ENCODE results near the gene POLR3G.
A peak's percentile ranks its signal among the peaks of the same experiment; 100 is the strongest.

POLR3G gene

GRCh38 chr5:90494043-90494442 is 19.4 kb downstream of the POLR3G start:
- no peak for DNase-seq (ENCODE audit: low read depth, low spot score)
- no peak overlapping the region for H3K4me3 ChIP-seq (ENCODE audit: low read length)

GRCh38 chr5:90495146-90495545 is 20.5 kb downstream of the POLR3G start:
- no peak for DNase-seq (ENCODE audit: low read depth, low spot score)
- H3K4me3 ChIP-seq (ENCODE audit: low read length) = no peak overlapping the region

GRCh38 chr5:90503596-90503995 is 28.9 kb downstream of the POLR3G start:
- DNase-seq (ENCODE audit: low read depth, low spot score) = no peak
- H3K4me3 ChIP-seq (ENCODE audit: low read length) = no peak overlapping the region

GRCh38 chr5:90504743-90505142 is 30.1 kb downstream of the POLR3G start:
- no peak for DNase-seq (ENCODE audit: low read depth, low spot score)
- H3K4me3 ChIP-seq (ENCODE audit: low read length) = no peak overlapping the region

- no peak overlapping the region for H3K4me3 ChIP-seq (ENCODE audit: low read length)
- no peak for DNase-seq (ENCODE audit: low read depth, low spot score)
Measured at GRCh38 chr5:90506221-90506620, 31.6 kb downstream of the POLR3G start.

- H3K4me3 ChIP-seq (ENCODE audit: low read length) = no peak overlapping the region
- DNase-seq (ENCODE audit: low read depth, low spot score) = no peak
Measured at GRCh38 chr5:90510438-90510837, 35.8 kb downstream of the POLR3G start.

- DNase-seq (ENCODE audit: low read depth, low spot score) = no peak
- no peak overlapping the region for H3K4me3 ChIP-seq (ENCODE audit: low read length)
Measured at GRCh38 chr5:90514520-90514919, 39.9 kb downstream of the POLR3G start.

GRCh38 chr5:90518661-90519060 is 44.0 kb downstream of the POLR3G start:
- no peak overlapping the region for H3K4me3 ChIP-seq (ENCODE audit: low read length)
- DNase-seq (ENCODE audit: low read depth, low spot score) = peak; percentile 30

- no peak overlapping the region for H3K4me3 ChIP-seq (ENCODE audit: low read length)
- DNase-seq (ENCODE audit: low read depth, low spot score) = no peak
Measured at GRCh38 chr5:90519081-90519480, 44.4 kb downstream of the POLR3G start.

GRCh38 chr5:90528601-90529193 is 54.0 kb downstream of the POLR3G start:
- no peak for DNase-seq (ENCODE audit: low read depth, low spot score)
- peak overlapping the region; percentile 91 for H3K4me3 ChIP-seq (ENCODE audit: low read length)

- DNase-seq (ENCODE audit: low read depth, low spot score) = peak; percentile 88
- H3K4me3 ChIP-seq (ENCODE audit: low read length) = peak within 1 kb of the TSS; percentile 91
Measured at GRCh38 chr5:90529194-90529938, 54.7 kb downstream of the POLR3G start, which contains the start of gene LYSMD3. Gene LYSMD3, minus strand, starts transcription at chr5:90529584. Its CDS starts 4,295 bp downstream, at chr5:90525289.

GRCh38 chr5:90529939-90530677 is 55.4 kb downstream of the POLR3G start:
- DNase-seq (ENCODE audit: low read depth, low spot score) = peak; percentile 67
- peak overlapping the region; percentile 91 for H3K4me3 ChIP-seq (ENCODE audit: low read length)

GRCh38 chr5:90530736-90531487 is 56.2 kb downstream of the POLR3G start:
- H3K4me3 ChIP-seq (ENCODE audit: low read length) = no peak overlapping the region
- no peak for DNase-seq (ENCODE audit: low read depth, low spot score)

- no peak overlapping the region for H3K4me3 ChIP-seq (ENCODE audit: low read length)
- no peak for DNase-seq (ENCODE audit: low read depth, low spot score)
Measured at GRCh38 chr5:90533794-90534193, 59.1 kb downstream of the POLR3G start.

GRCh38 chr5:90534922-90535321 is 60.3 kb downstream of the POLR3G start:
- H3K4me3 ChIP-seq (ENCODE audit: low read length) = no peak overlapping the region
- no peak for DNase-seq (ENCODE audit: low read depth, low spot score)

- no peak for DNase-seq (ENCODE audit: low read depth, low spot score)
- H3K4me3 ChIP-seq (ENCODE audit: low read length) = no peak overlapping the region
Measured at GRCh38 chr5:90542827-90543519, 68.3 kb downstream of the POLR3G start.

GRCh38 chr5:90545511-90545910 is 70.8 kb downstream of the POLR3G start:
- no peak overlapping the region for H3K4me3 ChIP-seq (ENCODE audit: low read length)
- no peak for DNase-seq (ENCODE audit: low read depth, low spot score)

- H3K4me3 ChIP-seq (ENCODE audit: low read length) = no peak overlapping the region
Measured at GRCh38 chr5:90546216-90546837, 71.7 kb downstream of the POLR3G start.

More at GRCh38 chr5:90546216-90546837, 71.7 kb downstream of the POLR3G start:
- DNase-seq (ENCODE audit: low read depth, low spot score) = no peak

All from Jurkat, Clone E6-1 (cell line).